ENCODE results near the gene CADPS. TPM values are rescaled to one million over a fixed set of nuclear protein-coding genes. Genes with fewer than 3 reads are reported as not detected.

The CADPS gene
- polyA plus RNA-seq, 1 experiment = 0.12 TPM

GRCh38 chr3:62817678-62818077 is 57.5 kb downstream of the CADPS start:
- ChIA-PET POLR2A (no interaction called here), CTCF (no interaction called here)
- TF ChIP-seq, protein P1, sequence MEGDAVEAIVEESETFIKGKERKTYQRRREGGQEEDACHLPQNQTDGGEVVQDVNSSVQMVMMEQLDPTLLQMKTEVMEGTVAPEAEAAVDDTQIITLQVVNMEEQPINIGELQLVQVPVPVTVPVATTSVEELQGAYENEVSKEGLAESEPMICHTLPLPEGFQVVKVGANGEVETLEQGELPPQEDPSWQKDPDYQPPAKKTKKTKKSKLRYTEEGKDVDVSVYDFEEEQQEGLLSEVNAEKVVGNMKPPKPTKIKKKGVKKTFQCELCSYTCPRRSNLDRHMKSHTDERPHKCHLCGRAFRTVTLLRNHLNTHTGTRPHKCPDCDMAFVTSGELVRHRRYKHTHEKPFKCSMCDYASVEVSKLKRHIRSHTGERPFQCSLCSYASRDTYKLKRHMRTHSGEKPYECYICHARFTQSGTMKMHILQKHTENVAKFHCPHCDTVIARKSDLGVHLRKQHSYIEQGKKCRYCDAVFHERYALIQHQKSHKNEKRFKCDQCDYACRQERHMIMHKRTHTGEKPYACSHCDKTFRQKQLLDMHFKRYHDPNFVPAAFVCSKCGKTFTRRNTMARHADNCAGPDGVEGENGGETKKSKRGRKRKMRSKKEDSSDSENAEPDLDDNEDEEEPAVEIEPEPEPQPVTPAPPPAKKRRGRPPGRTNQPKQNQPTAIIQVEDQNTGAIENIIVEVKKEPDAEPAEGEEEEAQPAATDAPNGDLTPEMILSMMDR (IDR thresholded peaks at IDR 0.05; ENCODE audit: low read depth, low read length) = no peak

GRCh38 chr3:62815981-62816380 is 59.2 kb downstream of the CADPS start:
- DNase-seq (ENCODE audit: low read depth, low spot score) = no peak
- TF ChIP-seq, protein P1 (IDR thresholded peaks at IDR 0.05; ENCODE audit: low read depth, low read length) = no peak
- Histone ChIP-seq H3K9me3 (ENCODE audit: control insufficient read depth, insufficient read depth, low read length) (no peaks in the 10 kb centered on the region), H3K27ac (ENCODE audit: low read depth, low read length) (no peak overlapping the region), H3K27me3 (ENCODE audit: control insufficient read depth, insufficient read depth, low read length) (no peaks in the 10 kb centered on the region), H3K4me3 (ENCODE audit: low read depth, low read length) (no peak overlapping the region)
- CTCF ChIA-PET = no interaction called here
- POLR2A ChIA-PET = no interaction called here

More at GRCh38 chr3:62817678-62818077, 57.5 kb downstream of the CADPS start:
- no peaks in the 10 kb centered on the region for H3K9me3 ChIP-seq (ENCODE audit: control insufficient read depth, insufficient read depth, low read length)
- no peak overlapping the region for H3K4me3 ChIP-seq (ENCODE audit: low read depth, low read length)
- H3K27me3 ChIP-seq (ENCODE audit: control insufficient read depth, insufficient read depth, low read length) = no peaks in the 10 kb centered on the region
- DNase-seq (ENCODE audit: low read depth, low spot score) = no peak
- no peak overlapping the region for H3K27ac ChIP-seq (ENCODE audit: low read depth, low read length)

- ChIA-PET POLR2A (no interaction called here), CTCF (no interaction called here)
- Histone ChIP-seq H3K4me3 (ENCODE audit: low read depth, low read length) (no peak overlapping the region), H3K27ac (ENCODE audit: low read depth, low read length) (no peak overlapping the region), H3K27me3 (ENCODE audit: control insufficient read depth, insufficient read depth, low read length) (no peaks in the 10 kb centered on the region), H3K9me3 (ENCODE audit: control insufficient read depth, insufficient read depth, low read length) (no peaks in the 10 kb centered on the region)
- TF ChIP-seq, protein P1 (IDR thresholded peaks at IDR 0.05; ENCODE audit: low read depth, low read length) = no peak
- no peak for DNase-seq (ENCODE audit: low read depth, low spot score)
These were observed 62.6 kb downstream of the CADPS start for GRCh38 chr3:62812631-62813030.

- no peak for DNase-seq (ENCODE audit: low read depth, low spot score)
- Histone ChIP-seq H3K4me3 (ENCODE audit: low read depth, low read length) (no peak overlapping the region), H3K27me3 (ENCODE audit: control insufficient read depth, insufficient read depth, low read length) (no peaks in the 10 kb centered on the region), H3K9me3 (ENCODE audit: control insufficient read depth, insufficient read depth, low read length) (no peaks in the 10 kb centered on the region), H3K27ac (ENCODE audit: low read depth, low read length) (no peak overlapping the region)
- POLR2A ChIA-PET = no interaction called here
- CTCF ChIA-PET = no interaction called here
- TF ChIP-seq, protein P1 (IDR thresholded peaks at IDR 0.05; ENCODE audit: low read depth, low read length) = no peak
These were observed 64.1 kb downstream of the CADPS start for GRCh38 chr3:62811119-62811518.

DNA sequence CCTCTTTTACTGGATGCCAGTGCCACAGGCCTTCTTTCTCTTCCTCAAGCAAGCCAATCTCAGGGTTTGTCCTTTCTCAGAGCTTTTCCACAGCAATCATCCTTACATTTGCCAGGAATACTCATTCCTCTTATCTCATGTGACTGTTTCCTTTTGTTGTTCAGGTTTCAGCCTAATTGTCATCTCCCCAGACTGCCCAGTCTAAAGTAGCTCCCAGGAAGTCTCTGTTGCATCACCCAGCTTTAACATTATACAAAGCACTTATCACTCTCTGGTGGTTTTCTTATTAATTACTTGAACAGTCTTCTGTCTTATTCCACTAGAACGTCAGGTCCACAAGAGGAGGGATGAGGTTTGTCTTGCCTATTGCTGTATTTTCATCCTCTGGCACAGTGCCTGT is 65.8 kb downstream of the CADPS start:
- Histone ChIP-seq H3K4me3 (ENCODE audit: low read depth, low read length) (no peak overlapping the region), H3K27ac (ENCODE audit: low read depth, low read length) (no peak overlapping the region), H3K9me3 (ENCODE audit: control insufficient read depth, insufficient read depth, low read length) (no peaks in the 10 kb centered on the region), H3K27me3 (ENCODE audit: control insufficient read depth, insufficient read depth, low read length) (no peaks in the 10 kb centered on the region)
- TF ChIP-seq, protein P1 (IDR thresholded peaks at IDR 0.05; ENCODE audit: low read depth, low read length) = no peak
- ChIA-PET CTCF (no interaction called here), POLR2A (no interaction called here)
- DNase-seq (ENCODE audit: low read depth, low spot score) = no peak
